WERI-Rb-1 (cell line): Measurements from ENCODE around the gene GPC5.
A peak's percentile ranks its signal among the peaks of the same experiment; 100 is the strongest.

Experiments used
- DNase-seq: peaks from one replicate; pipeline ENCODE4 v3.0.0-alpha.2; 2020
- H3K27ac ChIP-seq: fragments of 250-450 bp; sonication (Bioruptor Pico); 2 replicates; pipeline ENCODE4 v1.5.1; 2020; ENCODE audit warnings: mild to moderate bottlenecking, moderate library complexity
- H3K27me3 ChIP-seq: fragments of 250-450 bp; sonication (Bioruptor Pico); 2 replicates; pipeline ENCODE4 v1.5.1; 2021; ENCODE audit warnings: mild to moderate bottlenecking, low read depth, moderate library complexity; ENCODE audit not compliant: insufficient read depth, severe bottlenecking
- H3K36me3 ChIP-seq: fragments of 250-450 bp; sonication (Bioruptor Pico); 2 replicates; pipeline ENCODE4 v1.5.1; 2020; ENCODE audit warnings: mild to moderate bottlenecking, moderate library complexity
- H3K4me3 ChIP-seq: 2 replicates; pipeline ENCODE4 v1.5.1; 2011; ENCODE audit warnings: low read depth, mild to moderate bottlenecking, control low read depth, low read length
- H3K9me3 ChIP-seq: fragments of 250-450 bp; sonication (Bioruptor Pico); 2 replicates; pipeline ENCODE4 v1.5.1; 2021; ENCODE audit warnings: mild to moderate bottlenecking, moderate library complexity; ENCODE audit not compliant: severe bottlenecking
- TF ChIP-seq, protein P1 (sequence below): IDR thresholded peaks from 2 replicates; pipeline ENCODE4 v1.5.1; 2011; ENCODE audit warnings: low read depth, mild to moderate bottlenecking, control low read depth, inconsistent platforms, low read length

Gene GPC5

DNA sequence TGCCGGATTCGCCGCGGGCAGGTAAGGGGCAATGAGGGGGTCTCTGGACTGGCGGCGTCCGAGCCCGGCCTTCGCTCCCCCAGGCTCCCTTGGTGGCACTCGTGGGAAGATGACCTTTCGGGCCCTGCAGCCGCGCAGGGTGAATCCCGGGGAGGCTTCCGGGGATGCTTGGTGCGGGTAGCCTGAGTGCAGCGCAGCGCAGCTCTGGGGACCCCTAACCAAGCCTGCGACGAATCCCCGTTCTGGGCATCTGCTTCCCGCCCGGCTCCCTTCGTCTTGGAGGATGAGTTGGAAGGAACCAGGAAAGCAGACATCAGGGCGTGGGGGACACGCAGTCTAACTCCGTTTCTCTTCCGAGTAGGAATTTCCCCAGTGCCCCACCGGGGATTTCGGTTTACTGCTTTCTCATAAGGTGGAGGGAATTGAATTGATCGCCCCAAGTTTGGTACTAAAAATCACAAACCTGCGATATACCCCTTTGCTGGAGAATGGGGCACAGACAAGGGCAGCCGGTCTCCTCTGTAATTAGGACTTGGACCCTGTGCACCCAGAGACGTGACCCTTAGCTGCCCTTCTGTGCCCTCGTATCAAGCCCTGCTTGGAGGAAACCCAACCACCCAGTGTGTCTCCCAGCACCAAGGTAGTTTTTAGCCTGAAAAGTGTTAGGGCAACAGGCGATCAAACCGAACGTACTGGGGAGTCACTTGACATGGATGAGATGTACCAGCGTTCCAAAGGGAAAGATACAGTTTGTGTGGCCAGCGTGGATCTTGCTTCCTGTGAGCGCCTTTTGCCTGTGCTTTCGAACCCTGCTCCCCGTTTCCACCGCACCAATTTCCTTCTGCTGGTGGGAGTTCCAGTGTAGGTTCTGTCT lies 1.0 kb downstream of the GPC5 start:
- Histone ChIP-seq H3K36me3 (no peaks in the 10 kb centered on the region), H3K27ac (no peak overlapping the region), H3K27me3 (no peaks in the 10 kb centered on the region), H3K4me3 (peak overlapping the region; percentile 46; the same call in 1 of the 2 replicates), H3K9me3 (no peaks in the 10 kb centered on the region)
- TF ChIP-seq, protein P1, sequence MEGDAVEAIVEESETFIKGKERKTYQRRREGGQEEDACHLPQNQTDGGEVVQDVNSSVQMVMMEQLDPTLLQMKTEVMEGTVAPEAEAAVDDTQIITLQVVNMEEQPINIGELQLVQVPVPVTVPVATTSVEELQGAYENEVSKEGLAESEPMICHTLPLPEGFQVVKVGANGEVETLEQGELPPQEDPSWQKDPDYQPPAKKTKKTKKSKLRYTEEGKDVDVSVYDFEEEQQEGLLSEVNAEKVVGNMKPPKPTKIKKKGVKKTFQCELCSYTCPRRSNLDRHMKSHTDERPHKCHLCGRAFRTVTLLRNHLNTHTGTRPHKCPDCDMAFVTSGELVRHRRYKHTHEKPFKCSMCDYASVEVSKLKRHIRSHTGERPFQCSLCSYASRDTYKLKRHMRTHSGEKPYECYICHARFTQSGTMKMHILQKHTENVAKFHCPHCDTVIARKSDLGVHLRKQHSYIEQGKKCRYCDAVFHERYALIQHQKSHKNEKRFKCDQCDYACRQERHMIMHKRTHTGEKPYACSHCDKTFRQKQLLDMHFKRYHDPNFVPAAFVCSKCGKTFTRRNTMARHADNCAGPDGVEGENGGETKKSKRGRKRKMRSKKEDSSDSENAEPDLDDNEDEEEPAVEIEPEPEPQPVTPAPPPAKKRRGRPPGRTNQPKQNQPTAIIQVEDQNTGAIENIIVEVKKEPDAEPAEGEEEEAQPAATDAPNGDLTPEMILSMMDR = no peak
- DNase-seq = no peak

DNA sequence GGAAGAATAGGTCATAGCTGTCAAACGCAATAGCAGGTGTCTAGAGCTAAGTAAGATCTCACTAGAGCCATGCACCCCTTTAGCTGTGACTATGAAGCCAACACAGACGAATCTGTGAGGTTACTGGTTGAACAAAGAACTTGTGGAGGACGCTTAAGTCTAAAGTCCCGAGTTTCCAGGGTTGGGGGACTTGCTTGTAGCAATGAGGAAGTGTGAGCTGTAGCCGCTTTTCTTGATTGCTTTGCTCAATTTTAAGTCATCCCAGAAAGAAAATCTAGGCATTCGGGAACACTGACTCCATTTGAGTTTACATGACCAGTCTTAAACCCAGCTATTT lies 1.6 kb downstream of the GPC5 start:
- H3K27me3 ChIP-seq = no peaks in the 10 kb centered on the region
- no peak for DNase-seq
- H3K9me3 ChIP-seq = no peaks in the 10 kb centered on the region
- no peaks in the 10 kb centered on the region for H3K36me3 ChIP-seq
- TF ChIP-seq, protein P1 = no peak
- H3K4me3 ChIP-seq = no peak overlapping the region
- H3K27ac ChIP-seq = no peak overlapping the region

DNA sequence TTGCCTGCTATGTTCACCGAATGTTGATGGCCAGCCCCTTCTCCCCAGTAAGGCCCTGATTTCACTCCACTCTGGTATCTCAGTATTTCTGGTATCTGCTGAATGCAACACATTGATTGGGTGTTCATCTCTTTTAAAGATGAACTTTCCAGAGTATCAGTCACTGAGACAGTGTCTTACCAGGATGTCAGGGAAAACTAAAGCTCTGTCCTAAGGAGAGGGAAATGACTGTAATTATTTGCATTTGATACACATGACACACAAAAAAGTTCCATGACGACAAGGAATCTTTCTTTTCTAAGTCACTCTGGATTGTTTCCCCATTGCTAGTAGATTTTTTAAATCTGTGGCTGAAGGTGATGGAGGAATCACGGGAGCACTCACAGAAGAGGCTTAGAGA lies 2.2 kb downstream of the GPC5 start:
- no peak for DNase-seq
- no peaks in the 10 kb centered on the region for H3K27me3 ChIP-seq
- no peak overlapping the region for H3K4me3 ChIP-seq
- H3K9me3 ChIP-seq = no peaks in the 10 kb centered on the region
- H3K27ac ChIP-seq = no peak overlapping the region
- no peaks in the 10 kb centered on the region for H3K36me3 ChIP-seq
- TF ChIP-seq, protein P1 = no peak

DNA sequence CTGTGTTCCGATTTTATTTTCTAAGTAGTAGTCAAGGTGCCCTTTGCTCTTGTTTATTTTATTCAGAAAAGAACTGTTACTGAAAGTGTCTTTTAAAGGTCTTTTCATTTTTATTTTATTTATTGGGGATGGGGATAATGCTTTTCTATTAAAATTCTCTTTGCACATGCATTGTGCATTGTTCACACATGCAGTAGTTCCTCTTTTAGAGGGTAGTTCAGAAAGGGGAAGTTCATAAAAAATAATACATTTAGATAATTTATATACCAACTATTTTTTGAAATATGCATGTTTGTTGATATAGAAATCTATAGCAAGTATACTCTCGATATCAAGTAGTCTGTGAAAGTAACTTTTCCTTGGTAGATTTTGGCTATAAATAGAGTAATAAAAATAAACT lies 3.5 kb downstream of the GPC5 start:
- Histone ChIP-seq H3K27me3 (no peaks in the 10 kb centered on the region), H3K36me3 (no peaks in the 10 kb centered on the region), H3K9me3 (no peaks in the 10 kb centered on the region), H3K4me3 (no peak overlapping the region), H3K27ac (no peak overlapping the region)
- TF ChIP-seq, protein P1 = no peak
- no peak for DNase-seq

DNA sequence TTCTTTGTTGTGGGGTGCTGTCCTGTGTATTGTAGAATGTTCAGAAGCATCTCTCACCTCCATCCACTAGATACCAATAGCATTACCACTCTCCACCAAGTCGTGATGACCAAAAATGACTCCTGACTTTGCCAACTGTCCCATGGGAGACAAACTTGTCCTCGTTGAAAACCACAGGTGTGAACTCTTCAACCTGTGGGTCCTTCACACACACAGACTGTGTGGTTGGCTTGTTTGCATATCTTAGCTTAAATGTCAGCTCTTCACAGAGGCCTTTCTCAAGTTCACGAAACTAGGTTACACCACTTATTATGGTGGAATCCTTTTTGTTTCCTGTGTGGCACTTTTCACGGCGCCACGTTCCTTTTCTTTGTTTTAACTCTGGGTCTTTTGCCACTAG lies 6.8 kb downstream of the GPC5 start:
- DNase-seq = no peak
- H3K4me3 ChIP-seq = no peak overlapping the region
- H3K36me3 ChIP-seq = no peaks in the 10 kb centered on the region
- H3K9me3 ChIP-seq = no peaks in the 10 kb centered on the region
- TF ChIP-seq, protein P1 = no peak
- no peak overlapping the region for H3K27ac ChIP-seq
- no peaks in the 10 kb centered on the region for H3K27me3 ChIP-seq

DNA sequence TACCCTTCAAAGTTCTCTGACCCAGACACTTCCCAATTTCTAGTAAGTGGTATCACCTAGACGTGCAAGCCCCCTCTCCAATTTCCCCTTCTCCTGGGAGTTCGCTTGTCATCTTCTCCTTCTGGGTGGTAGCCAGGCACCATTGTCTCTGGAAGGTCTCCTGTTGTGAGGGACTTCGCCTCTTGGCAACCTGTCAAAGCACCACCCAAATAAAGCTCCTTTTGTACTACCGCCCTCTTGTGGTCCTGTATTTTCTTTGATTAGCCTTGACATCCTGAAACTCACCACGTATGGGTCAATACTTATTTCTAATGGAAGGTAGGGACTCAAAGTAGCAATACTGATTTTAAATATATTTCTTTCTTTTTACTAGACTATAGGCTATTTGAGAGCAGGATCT lies 8.2 kb downstream of the GPC5 start:
- H3K36me3 ChIP-seq = no peaks in the 10 kb centered on the region
- H3K9me3 ChIP-seq = no peaks in the 10 kb centered on the region
- H3K27ac ChIP-seq = no peak overlapping the region
- H3K27me3 ChIP-seq = no peaks in the 10 kb centered on the region
- DNase-seq = peak; percentile 69
- TF ChIP-seq, protein P1 = peak; percentile 65
- no peak overlapping the region for H3K4me3 ChIP-seq
